Stimulated activated CD8-positive, alpha-beta memory T cell treated with anti-CD3 and anti-CD28 coated beads, Interleukin-15, amount 100 ng/mL, for 1 hour (primary cell): ENCODE data around the gene IQSEC3.
"Not testable (repeated sequence)": the region's sequence is repeated elsewhere in the genome, so short reads cannot be mapped to it uniquely, and the experiment has no call there.

ENCODE experiments used
- DNase-seq: peaks from one replicate; pipeline ENCODE4 v3.0.0-alpha.2; 2020; ENCODE audit warnings: low read depth

The IQSEC3 gene

GRCh38 chr12:214003-214741 is 147.6 kb downstream of the IQSEC3 start, which contains the start of gene SLC6A12:
SLC6A12 (minus strand) TSS chr12:214157; CDS start chr12:209986, 4,171 bp downstream.
- no peak for DNase-seq

DNA sequence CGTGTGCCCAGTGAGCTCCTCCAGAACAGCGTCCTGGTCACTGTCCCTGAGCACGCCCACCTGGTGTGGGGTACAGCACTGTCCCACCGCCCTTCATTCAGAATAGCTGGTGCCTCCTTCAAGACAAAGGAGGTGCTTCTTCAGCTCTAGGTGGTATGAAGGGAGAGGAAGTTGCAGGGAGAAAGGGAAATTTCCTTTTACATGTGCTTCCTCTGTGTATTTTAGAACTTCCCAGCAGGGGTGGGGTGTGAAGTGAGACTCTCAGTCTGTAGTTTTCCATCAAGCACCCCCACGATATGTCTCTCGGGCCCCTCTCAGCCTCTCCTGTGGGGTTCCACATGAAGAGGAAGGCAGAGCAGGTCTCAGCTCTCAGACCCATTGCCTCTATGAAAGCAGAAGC is 148.5 kb downstream of the IQSEC3 start:
- no peak for DNase-seq

DNA sequence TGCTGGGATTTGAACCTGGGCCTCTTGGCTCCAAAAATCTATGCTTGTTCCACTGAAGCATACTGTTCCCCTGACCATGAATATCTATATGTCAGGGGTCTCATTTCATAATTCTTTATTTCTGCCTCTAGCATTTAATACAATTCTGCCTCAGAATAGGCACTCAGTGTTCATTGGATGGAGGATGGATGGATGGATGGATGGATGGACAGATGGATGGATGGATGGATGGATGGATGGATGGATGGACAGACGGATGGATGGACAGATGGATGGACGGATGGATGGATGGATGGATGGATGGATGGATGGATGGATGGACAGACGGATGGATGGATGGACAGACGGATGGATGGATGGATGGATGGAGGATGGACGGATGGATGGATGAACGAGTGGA is 150.5 kb downstream of the IQSEC3 start:
- DNase-seq = not testable (repeated sequence)

DNA sequence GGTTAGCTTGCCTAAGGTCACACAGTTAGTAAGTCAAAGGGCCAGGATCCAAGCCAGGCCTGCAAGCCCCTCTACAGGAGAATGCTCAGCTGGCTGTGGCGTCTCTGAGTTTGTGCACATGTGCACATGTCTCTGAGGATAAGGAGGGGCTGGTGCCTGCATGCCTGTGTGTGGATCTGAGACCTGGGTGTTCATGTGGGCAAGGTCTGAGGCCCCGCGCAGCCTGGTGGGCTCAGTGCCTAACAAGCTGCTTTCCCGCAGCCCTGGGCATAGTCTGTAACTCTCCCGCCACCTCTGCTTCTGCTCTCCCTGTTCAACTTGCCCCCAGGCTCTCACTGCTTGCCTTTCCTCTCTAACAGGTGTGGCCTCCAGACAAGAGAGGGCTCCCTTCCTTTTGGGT is 151.7 kb downstream of the IQSEC3 start:
- DNase-seq = no peak

- no peak for DNase-seq
Measured at GRCh38 chr12:218728-219590, 152.4 kb downstream of the IQSEC3 start.

- no peak for DNase-seq
Measured at GRCh38 chr12:219891-220352, 153.4 kb downstream of the IQSEC3 start.

GRCh38 chr12:220491-220890 is 153.9 kb downstream of the IQSEC3 start:
- DNase-seq = no peak

DNA sequence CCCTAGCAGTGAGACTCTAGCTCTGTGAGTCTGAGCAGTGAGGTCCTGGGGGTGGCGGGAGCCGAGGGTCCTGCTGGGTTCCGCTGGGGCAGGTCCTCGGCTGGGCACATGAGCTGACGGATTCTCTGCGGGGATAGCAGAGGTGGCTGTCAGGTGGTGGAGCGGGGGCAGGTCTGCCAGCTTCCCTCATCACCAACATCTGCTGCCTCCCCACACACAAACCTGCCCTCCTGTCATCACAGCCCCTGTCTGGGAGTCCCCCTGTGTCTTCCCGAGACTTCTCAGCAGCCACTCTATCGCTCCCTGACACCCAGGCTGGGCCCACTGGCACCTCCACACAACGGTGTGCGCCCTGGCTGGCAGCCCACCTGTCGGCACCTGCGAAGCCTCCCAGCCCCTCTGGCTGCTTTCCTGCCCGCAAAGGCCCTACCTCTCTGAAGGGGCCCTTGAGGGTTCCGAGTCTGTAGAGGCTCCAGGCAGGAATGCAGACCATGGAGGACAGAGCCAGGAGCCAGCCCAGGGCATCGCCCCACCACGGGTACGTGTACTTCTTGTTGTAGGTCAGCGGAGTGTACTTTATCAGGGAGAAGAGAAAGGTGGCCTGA is 154.5 kb downstream of the IQSEC3 start:
- DNase-seq = no peak

GRCh38 chr12:221736-222135 is 155.2 kb downstream of the IQSEC3 start:
- DNase-seq = no peak

DNA sequence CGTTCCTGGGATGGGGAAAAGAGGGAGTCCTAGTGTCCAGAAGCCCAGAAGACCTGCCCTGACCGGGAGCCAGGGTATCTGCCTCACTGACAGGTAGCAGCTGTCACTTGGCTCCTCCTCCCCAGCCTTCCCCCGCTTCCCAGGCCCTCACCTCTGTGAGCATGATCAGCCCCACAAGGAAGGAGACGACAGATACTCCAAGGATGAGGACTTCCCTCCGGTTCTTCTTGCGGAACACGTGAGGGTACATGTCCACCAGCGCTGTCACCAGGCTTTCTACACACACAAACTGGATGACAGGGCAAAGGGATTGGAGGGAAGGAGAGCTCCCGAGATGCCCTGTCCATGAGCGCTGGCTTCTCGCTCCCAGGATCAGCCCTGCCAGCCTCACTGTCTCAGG is 157.3 kb downstream of the IQSEC3 start:
- no peak for DNase-seq

DNA sequence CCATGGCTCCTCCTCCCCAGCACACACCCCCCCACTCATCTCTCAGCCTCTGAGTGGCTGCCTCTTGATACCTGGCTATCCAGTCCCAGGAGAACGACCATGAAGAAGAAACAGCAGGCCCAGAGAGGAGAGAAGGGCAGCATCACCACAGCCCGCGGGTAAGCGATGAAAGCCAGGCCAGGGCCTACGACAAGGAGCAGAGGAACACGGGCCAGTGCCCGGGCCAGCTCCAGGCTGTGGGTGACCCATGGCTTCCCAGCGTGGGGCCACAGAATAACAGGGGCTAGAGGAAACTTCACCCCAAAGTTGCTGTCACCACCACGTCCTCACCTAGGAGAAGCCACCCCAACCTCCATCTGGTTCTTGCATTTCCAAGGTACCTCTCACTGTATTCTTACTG is 157.8 kb downstream of the IQSEC3 start:
- no peak for DNase-seq

- no peak for DNase-seq
Measured at GRCh38 chr12:225012-225411, 158.4 kb downstream of the IQSEC3 start.

- no peak for DNase-seq
Measured at GRCh38 chr12:226401-226800, 159.8 kb downstream of the IQSEC3 start.

- DNase-seq = no peak
Measured at GRCh38 chr12:227286-227915, 160.8 kb downstream of the IQSEC3 start.
